Measurements from ENCODE around the gene ADAMTS5. TPM values are rescaled to one million over a fixed set of nuclear protein-coding genes. Genes with fewer than 3 reads are reported as not detected.

Gene ADAMTS5
- total RNA-seq, 2 donors from 2014 or later = 0.33 to 1.9 TPM

DNA sequence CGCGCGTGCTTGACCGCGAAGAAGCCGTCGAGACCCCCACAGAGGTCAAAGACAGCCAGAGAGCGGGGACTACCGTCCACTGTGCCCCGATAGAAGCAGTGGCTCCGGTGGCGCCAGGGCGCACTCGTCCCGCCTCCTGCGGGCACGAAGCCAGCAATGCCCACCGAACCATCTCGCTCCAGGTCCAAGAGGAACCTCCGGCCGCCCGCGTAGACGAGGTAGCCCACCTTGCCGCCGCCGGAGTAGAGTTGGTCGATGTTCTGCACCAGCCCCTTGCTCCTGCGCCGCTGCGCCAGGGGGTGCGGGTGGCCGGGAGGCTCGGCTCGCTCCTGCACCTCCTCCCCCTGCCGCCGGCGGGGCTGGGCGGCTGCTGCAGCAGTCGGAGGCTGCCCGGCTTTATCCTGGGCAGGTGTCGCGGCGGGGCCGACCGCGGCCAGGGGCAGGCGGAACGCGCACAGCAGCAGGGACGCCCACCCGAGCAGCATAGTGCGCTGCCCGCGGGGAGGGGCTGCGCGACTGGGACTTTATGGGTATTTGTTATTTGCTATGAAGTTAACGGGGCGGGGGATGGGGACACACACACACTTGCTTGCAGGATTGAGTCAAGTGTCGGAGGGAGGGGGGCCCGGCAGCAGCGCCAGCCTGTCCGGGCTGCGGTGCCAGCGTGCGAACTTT, 844 bp downstream of the ADAMTS5 start:
- H3K27me3 ChIP-seq (ENCODE audit: control insufficient read depth, insufficient read depth, low read length, poor library complexity, severe bottlenecking) = peaks cover 41% of the 10 kb centered on the region
- Mint-ChIP-seq H3K4me3 (peak overlapping the region; percentile 74), H3K27me3 (ENCODE audit: insufficient read depth) (peaks cover 53% of the 10 kb centered on the region), H3K36me3 (ENCODE audit: low read depth) (no peaks in the 10 kb centered on the region), H3K27ac (no peak overlapping the region), H3K4me1 (peaks cover 19% of the 10 kb centered on the region), H3K9me3 (no peaks in the 10 kb centered on the region)
- no peak overlapping the region for H3K9ac ChIP-seq (ENCODE audit: extremely low read depth, low read length, poor library complexity, severe bottlenecking)
- 2 to 27% methylated on average over 3 to 66 of the region's 66 CpGs for WGBS, 2 experiments (ENCODE audit: insufficient coverage in 1 of 2, insufficient read length in 1 of 2)
- TF ChIP-seq, protein P1, sequence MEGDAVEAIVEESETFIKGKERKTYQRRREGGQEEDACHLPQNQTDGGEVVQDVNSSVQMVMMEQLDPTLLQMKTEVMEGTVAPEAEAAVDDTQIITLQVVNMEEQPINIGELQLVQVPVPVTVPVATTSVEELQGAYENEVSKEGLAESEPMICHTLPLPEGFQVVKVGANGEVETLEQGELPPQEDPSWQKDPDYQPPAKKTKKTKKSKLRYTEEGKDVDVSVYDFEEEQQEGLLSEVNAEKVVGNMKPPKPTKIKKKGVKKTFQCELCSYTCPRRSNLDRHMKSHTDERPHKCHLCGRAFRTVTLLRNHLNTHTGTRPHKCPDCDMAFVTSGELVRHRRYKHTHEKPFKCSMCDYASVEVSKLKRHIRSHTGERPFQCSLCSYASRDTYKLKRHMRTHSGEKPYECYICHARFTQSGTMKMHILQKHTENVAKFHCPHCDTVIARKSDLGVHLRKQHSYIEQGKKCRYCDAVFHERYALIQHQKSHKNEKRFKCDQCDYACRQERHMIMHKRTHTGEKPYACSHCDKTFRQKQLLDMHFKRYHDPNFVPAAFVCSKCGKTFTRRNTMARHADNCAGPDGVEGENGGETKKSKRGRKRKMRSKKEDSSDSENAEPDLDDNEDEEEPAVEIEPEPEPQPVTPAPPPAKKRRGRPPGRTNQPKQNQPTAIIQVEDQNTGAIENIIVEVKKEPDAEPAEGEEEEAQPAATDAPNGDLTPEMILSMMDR (conservative IDR thresholded peaks at IDR 0.05) = peak; percentile 14
- no peak overlapping the region for H3K27ac ChIP-seq (ENCODE audit: low read depth, low read length)
- no peaks in the 10 kb centered on the region for H3K9me3 ChIP-seq (ENCODE audit: control insufficient read depth, low read length)
- peak overlapping the region; percentile 82 for H3K4me3 ChIP-seq (ENCODE audit: low read length)
- H3K36me3 ChIP-seq (ENCODE audit: control insufficient read depth, insufficient read depth, low read length) = no peaks in the 10 kb centered on the region
- peak; percentile 86 for DNase-seq
- no peaks in the 10 kb centered on the region for H3K4me1 ChIP-seq (ENCODE audit: control insufficient read depth, insufficient read depth, low read length)

DNA sequence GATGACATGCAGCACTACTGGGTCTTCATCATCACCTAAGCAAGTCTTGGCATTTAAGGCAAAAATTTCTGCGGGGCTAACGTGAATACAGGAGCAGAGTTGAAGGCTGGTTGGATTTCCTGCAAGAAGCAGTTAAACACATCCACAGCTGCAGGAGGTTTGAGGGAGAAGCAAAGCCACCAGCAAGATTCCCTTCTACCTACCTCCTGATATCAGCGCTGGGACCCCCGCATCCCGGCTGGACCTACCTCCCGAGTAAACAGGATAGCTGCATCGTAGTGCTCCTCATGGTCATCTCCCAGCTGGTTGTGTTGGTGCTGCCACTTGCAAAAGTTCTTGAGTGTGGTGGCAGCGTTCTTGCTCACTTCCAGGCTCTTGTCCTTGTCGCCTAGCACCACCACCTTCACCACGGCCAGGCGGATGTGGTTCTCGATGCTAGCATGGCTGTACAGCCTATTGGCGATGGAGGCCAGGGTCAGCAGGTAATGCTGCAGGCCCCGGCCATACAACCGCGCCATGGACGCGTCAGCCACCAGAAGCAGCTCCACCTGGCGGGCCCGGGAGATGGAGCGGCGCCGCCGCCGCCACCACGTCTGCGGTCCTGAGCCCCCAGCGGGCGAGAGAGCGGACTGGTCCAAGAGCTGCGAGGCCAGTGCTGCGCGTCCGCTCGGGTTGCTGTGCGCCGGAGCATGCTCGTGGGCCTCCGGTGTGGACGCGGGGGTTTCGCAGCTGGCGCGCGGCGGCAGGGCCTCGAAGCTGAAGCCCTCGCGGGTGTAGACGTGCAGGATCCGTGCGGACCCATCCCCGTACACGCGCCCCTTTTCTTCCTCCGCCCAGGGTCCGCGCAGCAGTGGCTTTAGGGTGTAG, 1.6 kb downstream of the ADAMTS5 start:
- Mint-ChIP-seq H3K36me3 (ENCODE audit: low read depth) (no peaks in the 10 kb centered on the region), H3K4me3 (peak overlapping the region; percentile 74), H3K27ac (peak overlapping the region; percentile 30), H3K9me3 (no peaks in the 10 kb centered on the region), H3K4me1 (peaks cover 19% of the 10 kb centered on the region), H3K27me3 (ENCODE audit: insufficient read depth) (peaks cover 46% of the 10 kb centered on the region)
- Histone ChIP-seq H3K9me3 (ENCODE audit: control insufficient read depth, low read length) (no peaks in the 10 kb centered on the region), H3K4me3 (ENCODE audit: low read length) (peak overlapping the region; percentile 82), H3K27ac (ENCODE audit: low read depth, low read length) (no peak overlapping the region), H3K4me1 (ENCODE audit: control insufficient read depth, insufficient read depth, low read length) (no peaks in the 10 kb centered on the region), H3K9ac (ENCODE audit: extremely low read depth, low read length, poor library complexity, severe bottlenecking) (no peak overlapping the region), H3K27me3 (ENCODE audit: control insufficient read depth, insufficient read depth, low read length, poor library complexity, severe bottlenecking) (peaks cover 41% of the 10 kb centered on the region), H3K36me3 (ENCODE audit: control insufficient read depth, insufficient read depth, low read length) (no peaks in the 10 kb centered on the region)
- TF ChIP-seq, protein P1 (conservative IDR thresholded peaks at IDR 0.05) = peak; percentile 82
- peak; percentile 95 for DNase-seq
- 28 to 46% methylated on average over 23 to 58 of the region's 58 CpGs for WGBS, 2 experiments (ENCODE audit: insufficient coverage in 1 of 2, insufficient read length in 1 of 2)

DNA sequence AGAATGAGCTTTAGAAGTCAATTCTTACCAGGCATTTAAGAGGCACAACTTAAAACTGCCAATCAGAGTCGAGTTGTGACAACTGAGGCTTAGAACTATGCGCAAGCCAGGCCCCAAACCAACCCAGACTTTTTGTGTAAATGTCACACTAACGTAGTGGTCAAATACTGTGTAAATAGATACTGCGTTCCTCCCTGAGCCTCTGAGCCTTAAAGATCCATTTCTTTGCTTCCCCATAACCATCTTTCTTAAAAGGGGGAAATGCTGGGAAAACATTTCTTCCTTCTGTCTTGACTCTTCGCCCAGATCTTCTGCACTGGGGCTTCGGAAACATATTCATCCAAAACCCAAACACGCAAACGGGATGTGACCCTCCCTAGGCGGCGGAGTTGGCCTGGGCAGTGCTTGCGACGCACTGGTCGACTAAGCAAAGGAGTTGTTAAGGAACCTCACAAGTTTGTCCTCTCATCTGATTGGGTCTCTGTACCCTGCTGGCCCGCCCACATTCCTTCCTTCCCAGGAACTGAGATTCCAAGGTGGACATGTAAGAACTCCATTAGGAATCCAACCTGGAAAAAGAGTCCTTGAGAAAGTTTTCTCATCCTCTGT, 2.6 kb downstream of the ADAMTS5 start:
- H3K27ac Mint-ChIP-seq = peak overlapping the region; percentile 35
- no peak overlapping the region for H3K4me3 ChIP-seq (ENCODE audit: low read length)
- H3K4me3 Mint-ChIP-seq = peak overlapping the region; percentile 74
- no peak overlapping the region for H3K9ac ChIP-seq (ENCODE audit: extremely low read depth, low read length, poor library complexity, severe bottlenecking)
- no peaks in the 10 kb centered on the region for H3K4me1 ChIP-seq (ENCODE audit: control insufficient read depth, insufficient read depth, low read length)
- 90 to 96% methylated on average over 12 to 14 of the region's 14 CpGs for WGBS, 2 experiments (ENCODE audit: insufficient coverage in 1 of 2, insufficient read length in 1 of 2)
- DNase-seq = peak; percentile 88
- H3K4me1 Mint-ChIP-seq = peaks cover 19% of the 10 kb centered on the region
- no peaks in the 10 kb centered on the region for H3K9me3 ChIP-seq (ENCODE audit: control insufficient read depth, low read length)
- TF ChIP-seq, protein P1 (conservative IDR thresholded peaks at IDR 0.05) = no peak
- H3K36me3 ChIP-seq (ENCODE audit: control insufficient read depth, insufficient read depth, low read length) = no peaks in the 10 kb centered on the region
- no peaks in the 10 kb centered on the region for H3K36me3 Mint-ChIP-seq (ENCODE audit: low read depth)
- no peaks in the 10 kb centered on the region for H3K9me3 Mint-ChIP-seq
- H3K27ac ChIP-seq (ENCODE audit: low read depth, low read length) = no peak overlapping the region
- H3K27me3 Mint-ChIP-seq (ENCODE audit: insufficient read depth) = peaks cover 42% of the 10 kb centered on the region
- peaks cover 41% of the 10 kb centered on the region for H3K27me3 ChIP-seq (ENCODE audit: control insufficient read depth, insufficient read depth, low read length, poor library complexity, severe bottlenecking)
